Lung (tissue), 12 donors: ENCODE results near the gene MYO10. TPM values are rescaled to one million over a fixed set of nuclear protein-coding genes. Genes with fewer than 3 reads are reported as not detected.
A peak's percentile ranks its signal among the peaks of the same experiment; 100 is the strongest.

Experiments
- ATAC-seq: fragments of 200-7000 bp; cut with Tn5 transposase; one replicate; pipeline ENCODE4 v1.9.1; 2020; ENCODE audit warnings: moderate number of reproducible peaks; ENCODE audit not compliant: insufficient read depth, low FRiP score
- DNase-seq, 3 donors: peaks; one replicate each; pipeline ENCODE4 v3.0.0-alpha.2; 2013 to 2017
- H3K27ac ChIP-seq, 2 donors: one replicate each; pipeline ENCODE4 v1.5.1; 2013; ENCODE audit warnings: mild to moderate bottlenecking in 2 of 2, moderate library complexity in 2 of 2, control low read depth in 1 of 2, inconsistent platforms in 1 of 2, low read depth in 1 of 2, low read length in 1 of 2
- H3K27me3 ChIP-seq, 3 donors: one replicate each; pipeline ENCODE4 v1.5.1; 2013; ENCODE audit warnings: low read length in 2 of 3; ENCODE audit not compliant: control insufficient read depth in 3 of 3, insufficient read depth in 3 of 3
- H3K36me3 ChIP-seq, 4 donors: one replicate each; pipeline ENCODE4 v1.5.1; 2013; ENCODE audit warnings: low read length in 4 of 4, mild to moderate bottlenecking in 1 of 4, moderate library complexity in 1 of 4; ENCODE audit not compliant: control insufficient read depth in 4 of 4, insufficient read depth in 4 of 4
- H3K4me1 ChIP-seq, 5 donors: one replicate each; pipeline ENCODE4 v1.5.1; 2013; ENCODE audit warnings: low read length in 5 of 5, mild to moderate bottlenecking in 2 of 5, moderate library complexity in 1 of 5; ENCODE audit not compliant: control insufficient read depth in 5 of 5, insufficient read depth in 5 of 5
- H3K4me3 ChIP-seq: one replicate; pipeline ENCODE4 v1.5.1; 2013; ENCODE audit warnings: mild to moderate bottlenecking, control low read depth, moderate library complexity
- H3K9ac ChIP-seq, 2 donors: one replicate each; pipeline ENCODE4 v1.5.1; 2013; ENCODE audit warnings: low read length in 2 of 2, control low read depth in 1 of 2; ENCODE audit not compliant: insufficient read depth in 1 of 2
- H3K9me3 ChIP-seq, 4 donors: one replicate each; pipeline ENCODE4 v1.5.1; 2013; ENCODE audit warnings: low read length in 3 of 4, mild to moderate bottlenecking in 1 of 4, moderate library complexity in 1 of 4; ENCODE audit not compliant: control insufficient read depth in 4 of 4, insufficient read depth in 3 of 4
- CTCF ChIP-seq: IDR thresholded peaks from 2 replicates; pipeline ENCODE4 v1.5.1; 2012; ENCODE audit warnings: mild to moderate bottlenecking; ENCODE audit errors: control extremely low read depth, extremely low read depth
- WGBS, 2 donors: extraction: QIAGEN DNeasy Blood & Tissue Kit; methylation state at CpG; one replicate each; pipeline ENCODE4 v1.1.7; 2013; 5-methylcytosine and 5-hydroxymethylcytosine counted together
- polyA plus RNA-seq, 2 donors: library from polyadenylated mRNA; stranded (reverse); fragments of 200-250 nt; gene quantifications; one replicate each; pipeline ENCODE4 v1.2.1, GENCODE V29; 2013
- total RNA-seq, 2 donors: library from RNA; depleted of rRNA in 1 of 2; stranded (reverse); fragments of >200 nt in 1 of 2; gene quantifications; one replicate each; pipeline ENCODE4 v1.2.1, GENCODE V29; 2014 to 2021
- donor health status: control.
- donor health status: control.
- donor health status: Bipolar disorder and iron deficiency.
- donor health status: healthy.
- donor health status: DM: yes; HTN: yes; CAD: no.

Gene MYO10
- total and polyA plus RNA-seq, 4 donors: 10.6 to 71.5 (median 28.2) TPM

- Histone ChIP-seq H3K27ac (no peak overlapping the region), H3K4me1 (peaks cover 0 to 54% (median 7%) of the 10 kb centered on the region in 5 donors), H3K9ac (no peak overlapping the region), H3K9me3 (no peaks in the 10 kb centered on the region), H3K36me3 (peaks cover 0 to 60% (median 29%) of the 10 kb centered on the region in 4 donors), H3K27me3 (no peaks in the 10 kb centered on the region), H3K4me3 (no peak overlapping the region)
- no peak for DNase-seq
- no peak for TF ChIP-seq CTCF
- 76 to 87% methylated on average over 7 of the region's 7 CpGs for WGBS, 2 donors
- no peak for ATAC-seq
Observed at GRCh38 chr5:16671208-16671607, 264.9 kb downstream of the MYO10 start.

GRCh38 chr5:16669776-16670175 lies 266.3 kb downstream of the MYO10 start:
- WGBS, 2 donors: 54 to 65% methylated on average over 3 of the region's 3 CpGs
- Histone ChIP-seq H3K4me1 (peaks cover 0 to 69% (median 7%) of the 10 kb centered on the region in 5 donors), H3K36me3 (peaks cover 0 to 48% (median 27%) of the 10 kb centered on the region in 4 donors), H3K27ac (no peak overlapping the region), H3K4me3 (no peak overlapping the region), H3K9ac (no peak overlapping the region), H3K9me3 (no peaks in the 10 kb centered on the region), H3K27me3 (no peaks in the 10 kb centered on the region)
- DNase-seq: peak; percentile 50 to 97 (median 95)
- no peak for ATAC-seq
- no peak for TF ChIP-seq CTCF

GRCh38 chr5:16668631-16669030 lies 267.5 kb downstream of the MYO10 start:
- Histone ChIP-seq H3K36me3 (peaks cover 0 to 52% (median 29%) of the 10 kb centered on the region in 4 donors), H3K9ac (no peak overlapping the region), H3K27me3 (no peaks in the 10 kb centered on the region), H3K27ac (no peak overlapping the region), H3K4me1 (peaks cover 0 to 72% (median 7%) of the 10 kb centered on the region in 5 donors), H3K4me3 (no peak overlapping the region), H3K9me3 (no peaks in the 10 kb centered on the region)
- WGBS, 2 donors: 87 to 88% methylated on average over 6 of the region's 6 CpGs
- DNase-seq (peak in 1 of 3 donors; percentile 19), ATAC-seq (no peak)
- TF ChIP-seq CTCF: no peak

GRCh38 chr5:16668194-16668593 lies 267.9 kb downstream of the MYO10 start:
- Histone ChIP-seq H3K4me1 (peaks cover 0 to 67% (median 7%) of the 10 kb centered on the region in 5 donors), H3K9me3 (no peaks in the 10 kb centered on the region), H3K27me3 (no peaks in the 10 kb centered on the region), H3K9ac (no peak overlapping the region), H3K4me3 (no peak overlapping the region), H3K36me3 (peaks cover 0 to 49% (median 26%) of the 10 kb centered on the region in 4 donors), H3K27ac (no peak overlapping the region)
- TF ChIP-seq CTCF: no peak
- ATAC-seq (no peak), DNase-seq (no peak)
- 93 to 94% methylated on average over 11 of the region's 11 CpGs for WGBS, 2 donors
